Measurements from ENCODE around the gene CYB5A. TPM values are rescaled to one million over a fixed set of nuclear protein-coding genes. Genes with fewer than 3 reads are reported as not detected.

The CYB5A gene
- total RNA-seq, 4 donors from 2014 or later, result 53.8 to 118 (median 75.2) TPM

DNA sequence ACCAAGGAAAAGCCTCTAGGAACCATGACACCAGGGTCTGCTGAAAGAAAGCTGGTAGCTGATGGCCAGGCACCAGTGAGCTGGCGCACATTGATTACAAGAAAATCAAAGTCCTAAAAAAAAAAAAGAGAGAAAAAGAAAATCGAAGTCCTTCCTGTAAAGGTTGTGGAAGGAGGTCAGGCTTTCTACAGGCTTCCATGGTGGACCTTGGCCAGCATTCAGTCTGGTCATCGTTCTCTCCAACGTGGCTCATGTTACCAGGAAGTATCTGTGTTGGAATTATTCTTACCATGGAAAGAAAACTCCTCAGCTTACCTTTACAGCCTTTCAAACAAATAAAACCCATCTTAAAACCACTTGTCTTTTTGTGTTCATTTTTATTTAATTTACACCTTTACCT is 65.6 kb downstream of the CYB5A start:
- Histone ChIP-seq H3K4me1 (no peaks in the 10 kb centered on the region), H3K27ac (no peak overlapping the region), H3K4me3 (no peak overlapping the region), H3K27me3 (no peaks in the 10 kb centered on the region), H3K36me3 (no peaks in the 10 kb centered on the region), H3K9me3 (no peaks in the 10 kb centered on the region)
- TF ChIP-seq, protein P1, sequence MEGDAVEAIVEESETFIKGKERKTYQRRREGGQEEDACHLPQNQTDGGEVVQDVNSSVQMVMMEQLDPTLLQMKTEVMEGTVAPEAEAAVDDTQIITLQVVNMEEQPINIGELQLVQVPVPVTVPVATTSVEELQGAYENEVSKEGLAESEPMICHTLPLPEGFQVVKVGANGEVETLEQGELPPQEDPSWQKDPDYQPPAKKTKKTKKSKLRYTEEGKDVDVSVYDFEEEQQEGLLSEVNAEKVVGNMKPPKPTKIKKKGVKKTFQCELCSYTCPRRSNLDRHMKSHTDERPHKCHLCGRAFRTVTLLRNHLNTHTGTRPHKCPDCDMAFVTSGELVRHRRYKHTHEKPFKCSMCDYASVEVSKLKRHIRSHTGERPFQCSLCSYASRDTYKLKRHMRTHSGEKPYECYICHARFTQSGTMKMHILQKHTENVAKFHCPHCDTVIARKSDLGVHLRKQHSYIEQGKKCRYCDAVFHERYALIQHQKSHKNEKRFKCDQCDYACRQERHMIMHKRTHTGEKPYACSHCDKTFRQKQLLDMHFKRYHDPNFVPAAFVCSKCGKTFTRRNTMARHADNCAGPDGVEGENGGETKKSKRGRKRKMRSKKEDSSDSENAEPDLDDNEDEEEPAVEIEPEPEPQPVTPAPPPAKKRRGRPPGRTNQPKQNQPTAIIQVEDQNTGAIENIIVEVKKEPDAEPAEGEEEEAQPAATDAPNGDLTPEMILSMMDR (IDR thresholded peaks at IDR 0.05), result no peak
- no peak for TF ChIP-seq EP300 (IDR thresholded peaks at IDR 0.05)
- no peak for TF ChIP-seq POLR2AphosphoS5 (IDR thresholded peaks at IDR 0.05)
- no peak for TF ChIP-seq POLR2A (IDR thresholded peaks at IDR 0.05)
- 48 to 64% methylated on average over 3 to 4 of the region's 4 CpGs for WGBS, 2 donors (ENCODE audit: low coverage in 1 of 2)
- ATAC-seq, result no peak

DNA sequence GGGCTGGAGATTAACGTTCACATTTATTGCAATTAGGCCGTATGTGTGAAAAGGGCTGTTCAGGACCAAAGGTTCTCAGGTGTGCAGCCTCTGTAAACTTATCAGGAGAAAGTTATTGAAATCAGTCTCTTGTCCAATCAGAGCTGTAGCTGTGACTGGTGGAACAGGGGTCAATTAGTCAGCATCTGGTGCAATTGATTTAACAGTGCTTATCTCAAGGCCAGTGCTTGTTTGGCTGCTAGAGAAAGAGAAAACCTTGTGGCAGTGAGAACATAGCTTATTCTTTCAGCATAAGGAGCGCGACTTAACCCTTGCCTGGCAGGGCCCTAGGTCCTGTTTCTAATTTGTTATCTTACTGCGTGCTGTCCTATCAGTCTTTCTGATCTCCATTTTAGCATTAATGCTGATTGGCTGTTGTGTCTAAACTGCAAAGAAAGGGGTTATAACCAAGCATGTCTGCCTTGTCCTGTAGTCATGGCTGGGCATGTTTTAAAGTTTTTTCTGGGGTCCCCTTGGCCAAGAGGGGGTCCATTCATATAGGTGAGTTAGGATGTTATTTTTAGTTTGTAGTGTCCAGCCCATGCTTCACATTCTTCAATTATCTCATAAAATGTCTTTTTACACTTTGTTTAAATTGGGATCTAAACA is 66.4 kb downstream of the CYB5A start:
- Histone ChIP-seq H3K9me3 (no peaks in the 10 kb centered on the region), H3K27me3 (no peaks in the 10 kb centered on the region), H3K4me1 (no peaks in the 10 kb centered on the region), H3K27ac (no peak overlapping the region), H3K4me3 (no peak overlapping the region), H3K36me3 (no peaks in the 10 kb centered on the region)
- WGBS, 2 donors (ENCODE audit: low coverage in 1 of 2), result 48 to 54% methylated on average over 3 to 5 of the region's 5 CpGs
- TF ChIP-seq EP300 (IDR thresholded peaks at IDR 0.05), result no peak
- TF ChIP-seq POLR2A (IDR thresholded peaks at IDR 0.05), result no peak
- TF ChIP-seq, protein P1 (IDR thresholded peaks at IDR 0.05), result no peak
- no peak for TF ChIP-seq POLR2AphosphoS5 (IDR thresholded peaks at IDR 0.05)
- no peak for ATAC-seq

DNA sequence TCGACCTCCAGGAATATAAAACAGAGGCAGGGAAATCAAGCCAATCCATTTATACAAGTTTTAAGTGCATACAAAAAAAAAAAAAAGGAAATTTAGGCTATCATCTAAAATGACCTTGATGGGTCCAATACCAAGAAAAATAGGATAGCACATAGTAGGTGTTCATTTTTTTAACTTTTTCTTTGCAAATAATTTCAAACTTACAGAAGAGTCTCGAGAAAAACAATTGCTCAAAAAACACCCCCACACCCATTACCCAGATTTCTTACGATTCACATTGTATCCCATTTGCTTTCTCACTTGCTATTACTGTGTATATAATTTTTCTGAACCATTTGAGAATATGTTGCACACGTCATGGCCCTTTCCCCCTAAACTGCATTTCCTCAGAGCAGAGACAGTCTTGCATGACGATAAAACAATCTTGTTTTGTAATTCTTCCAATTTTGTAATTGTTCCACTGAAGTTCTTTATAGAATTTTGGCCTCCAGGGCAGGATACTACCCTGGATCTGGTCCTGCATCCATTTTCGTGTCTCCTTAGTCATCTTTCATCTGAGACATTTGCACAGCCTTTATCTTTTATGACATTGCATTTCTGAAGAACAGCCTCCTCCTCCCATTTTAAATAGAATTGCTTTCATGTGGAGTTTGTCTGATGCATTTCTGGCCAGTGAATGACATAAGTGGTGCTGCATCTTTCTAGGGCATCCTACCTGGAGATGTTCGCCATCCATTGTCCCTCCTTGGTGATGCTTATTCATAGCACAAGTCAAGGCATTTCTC is 68.9 kb downstream of the CYB5A start:
- no peak for ATAC-seq
- WGBS, 2 donors (ENCODE audit: low coverage in 1 of 2), result 78 to 93% methylated on average over 7 of the region's 7 CpGs

DNA sequence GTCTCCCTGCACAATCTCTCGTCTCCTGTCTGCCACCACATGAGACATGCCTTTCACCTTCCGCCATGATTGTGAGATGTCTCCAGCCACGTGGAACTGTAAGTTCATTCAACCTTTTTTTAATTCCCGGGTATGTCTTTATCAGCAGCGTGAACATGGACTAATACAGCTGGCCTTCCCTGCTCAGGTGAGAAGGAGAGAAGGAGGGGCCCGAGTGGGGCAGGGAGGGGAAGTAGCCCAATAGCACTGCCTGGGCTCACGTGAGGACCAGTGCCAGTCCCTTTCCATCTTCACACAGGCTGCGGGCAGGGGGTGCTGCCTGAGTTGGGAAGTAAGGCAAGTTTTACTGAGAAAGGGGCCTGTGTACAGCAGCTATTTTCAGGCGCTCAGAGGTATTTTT is 70.7 kb downstream of the CYB5A start:
- Histone ChIP-seq H3K27ac (no peak overlapping the region), H3K27me3 (no peaks in the 10 kb centered on the region), H3K9me3 (no peaks in the 10 kb centered on the region), H3K36me3 (no peaks in the 10 kb centered on the region), H3K4me1 (no peaks in the 10 kb centered on the region), H3K4me3 (no peak overlapping the region)
- TF ChIP-seq, protein P1 (IDR thresholded peaks at IDR 0.05), result no peak
- TF ChIP-seq POLR2A (IDR thresholded peaks at IDR 0.05) (no peak), EP300 (IDR thresholded peaks at IDR 0.05) (no peak), POLR2AphosphoS5 (IDR thresholded peaks at IDR 0.05) (no peak)
- no peak for ATAC-seq
- 80 to 85% methylated on average over 3 to 5 of the region's 9 CpGs for WGBS, 2 donors (ENCODE audit: low coverage in 1 of 2)

More for the DNA sequence above, 68.9 kb downstream of the CYB5A start:
- H3K27ac ChIP-seq, result no peak overlapping the region
- H3K9me3 ChIP-seq, result no peaks in the 10 kb centered on the region
- no peaks in the 10 kb centered on the region for H3K36me3 ChIP-seq
- TF ChIP-seq POLR2A (IDR thresholded peaks at IDR 0.05) (no peak), EP300 (IDR thresholded peaks at IDR 0.05) (no peak), POLR2AphosphoS5 (IDR thresholded peaks at IDR 0.05) (no peak)
- TF ChIP-seq, protein P1 (IDR thresholded peaks at IDR 0.05), result no peak
- H3K27me3 ChIP-seq, result no peaks in the 10 kb centered on the region
- no peak overlapping the region for H3K4me3 ChIP-seq
- H3K4me1 ChIP-seq, result no peaks in the 10 kb centered on the region

DNA sequence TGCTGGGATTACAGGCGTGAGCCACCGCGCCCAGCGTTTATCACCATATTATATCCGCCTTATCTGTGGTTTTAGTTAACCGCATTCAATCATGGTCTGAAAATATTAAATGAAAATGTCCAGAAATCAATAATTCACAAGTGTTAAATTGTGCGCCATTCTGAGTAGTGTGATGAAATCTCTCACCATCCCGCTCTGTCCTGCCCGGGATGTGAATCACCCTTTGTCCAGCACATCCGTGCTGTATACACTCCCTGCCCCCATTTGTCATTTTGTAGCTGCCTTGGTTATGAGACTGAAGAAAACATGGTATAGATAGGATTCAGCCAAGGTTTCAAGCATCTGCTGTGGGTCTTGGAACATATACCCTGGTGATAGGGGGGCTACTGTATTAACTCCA is 72.7 kb downstream of the CYB5A start:
- no peaks in the 10 kb centered on the region for H3K9me3 ChIP-seq
- no peak for ATAC-seq
- WGBS, 2 donors (ENCODE audit: low coverage in 1 of 2), result 85 to 94% methylated on average over 10 of the region's 10 CpGs
- no peaks in the 10 kb centered on the region for H3K36me3 ChIP-seq
- TF ChIP-seq, protein P1 (IDR thresholded peaks at IDR 0.05), result no peak
- TF ChIP-seq POLR2A (IDR thresholded peaks at IDR 0.05) (no peak), EP300 (IDR thresholded peaks at IDR 0.05) (no peak), POLR2AphosphoS5 (IDR thresholded peaks at IDR 0.05) (no peak)
- no peak overlapping the region for H3K27ac ChIP-seq
- no peak overlapping the region for H3K4me3 ChIP-seq
- H3K27me3 ChIP-seq, result peaks cover 9% of the 10 kb centered on the region
- H3K4me1 ChIP-seq, result no peaks in the 10 kb centered on the region

Measured in gastroesophageal sphincter (tissue), 4 donors.